PFSK-1 (cell line): ENCODE results near the gene NOTCH4.

ENCODE experiments used
- FOXP2 ChIP-seq: optimal IDR thresholded peaks from 2 replicates; pipeline ENCODE3; 2011; ENCODE audit warnings: borderline replicate concordance, control low read depth, inconsistent platforms; ENCODE audit not compliant: insufficient read depth; ENCODE audit errors: extremely low read length, extremely low read depth
- POLR2AphosphoS5 ChIP-seq: IDR thresholded peaks from 2 replicates; pipeline ENCODE4 v1.6.1; 2012; ENCODE audit warnings: low read depth, mild to moderate bottlenecking, control low read depth, low read length, moderate library complexity
- REST ChIP-seq, 2 experiments: IDR thresholded peaks; 2 replicates each; pipeline versions ENCODE4 v1.6.1 to v1.8.0; 2011 to 2012; ENCODE audit warnings: low read depth in 2 of 2, low read length in 2 of 2, control low read depth in 1 of 2, inconsistent platforms in 1 of 2, mild to moderate bottlenecking in 1 of 2, moderate library complexity in 1 of 2; ENCODE audit not compliant: insufficient read depth in 1 of 2
- SIN3A ChIP-seq: IDR thresholded peaks from 2 replicates; pipeline ENCODE4 v1.6.1; 2012; ENCODE audit warnings: mild to moderate bottlenecking, low read length, moderate library complexity, borderline replicate concordance; ENCODE audit not compliant: insufficient read depth
- TAF1 ChIP-seq: IDR thresholded peaks from 2 replicates; pipeline ENCODE4 v1.6.1; 2012; ENCODE audit warnings: low read length, control low read depth, borderline replicate concordance; ENCODE audit not compliant: insufficient read depth

NOTCH4 gene

GRCh38 chr6:32164295-32164694, 59.6 kb downstream of the NOTCH4 start, which contains the start of gene EGFL8:
Gene EGFL8 (plus strand): TSS chr6:32164595. CDS start chr6:32166166, 1,571 bp downstream.
- TF ChIP-seq REST (IDR thresholded peaks at IDR 0.05; ENCODE audit: insufficient read depth in 1 of 2, low read depth in 2 of 2, low read length in 2 of 2), result no peak

GRCh38 chr6:32163559-32164258, 60.2 kb downstream of the NOTCH4 start:
- no peak for TF ChIP-seq FOXP2
- TF ChIP-seq POLR2AphosphoS5, result no peak
- no peak for TF ChIP-seq TAF1
- TF ChIP-seq SIN3A, result no peak
- TF ChIP-seq REST (IDR thresholded peaks at IDR 0.05; ENCODE audit: insufficient read depth in 1 of 2, low read depth in 2 of 2, low read length in 2 of 2), result no peak

GRCh38 chr6:32158052-32158451, 65.8 kb downstream of the NOTCH4 start:
- TF ChIP-seq SIN3A (no peak), REST (IDR thresholded peaks at IDR 0.05; ENCODE audit: insufficient read depth in 1 of 2, low read depth in 2 of 2, low read length in 2 of 2) (no peak), FOXP2 (no peak), TAF1 (no peak), POLR2AphosphoS5 (no peak)

GRCh38 chr6:32156891-32157290, 67.0 kb downstream of the NOTCH4 start:
- TF ChIP-seq SIN3A, result no peak
- no peak for TF ChIP-seq POLR2AphosphoS5
- no peak for TF ChIP-seq FOXP2
- no peak for TF ChIP-seq TAF1
- TF ChIP-seq REST (IDR thresholded peaks at IDR 0.05; ENCODE audit: insufficient read depth in 1 of 2, low read depth in 2 of 2, low read length in 2 of 2), result no peak
